HL-60 (cell line): ENCODE measurements around the gene DAB2IP.

Experiments
- GABPA ChIP-seq: IDR thresholded peaks from 2 replicates; pipeline ENCODE4 v1.6.1; 2012; ENCODE audit warnings: low read depth
- SPI1 ChIP-seq: IDR thresholded peaks from 2 replicates; pipeline ENCODE4 v1.6.1; 2012; ENCODE audit warnings: low read depth, mild to moderate bottlenecking, borderline replicate concordance
- TF ChIP-seq, protein P1 (sequence below): IDR thresholded peaks from one replicate; pipeline ENCODE4 v1.5.1; 2011; ENCODE audit warnings: low read length, control low read depth, inconsistent platforms; ENCODE audit not compliant: insufficient read depth
- TF ChIP-seq, protein P2 (sequence below): IDR thresholded peaks from 2 replicates; pipeline ENCODE4 v1.6.1; 2012; ENCODE audit warnings: low read depth; ENCODE audit not compliant: insufficient replicate concordance

DNA sequence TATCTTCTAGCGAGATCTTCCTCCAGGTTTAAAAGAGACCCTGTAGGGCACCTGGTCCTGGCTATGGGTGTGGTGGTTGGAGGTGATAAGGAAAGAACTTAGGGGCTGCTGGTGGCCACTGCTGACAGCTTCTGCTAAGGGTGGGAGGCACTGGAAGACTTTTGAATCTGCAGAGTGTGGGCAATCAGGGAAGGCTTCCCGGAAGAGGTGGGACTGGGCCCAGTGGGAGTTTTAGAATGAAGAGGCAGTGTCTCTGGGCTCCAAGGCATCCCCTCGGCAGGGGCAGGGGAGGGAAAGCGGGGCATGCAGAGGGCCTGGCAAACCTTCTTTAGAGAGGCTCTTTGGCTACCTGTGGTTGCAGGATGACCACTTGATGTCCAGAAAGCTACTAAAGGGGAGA, 23.0 kb upstream of the DAB2IP start:
- TF ChIP-seq, protein P1, sequence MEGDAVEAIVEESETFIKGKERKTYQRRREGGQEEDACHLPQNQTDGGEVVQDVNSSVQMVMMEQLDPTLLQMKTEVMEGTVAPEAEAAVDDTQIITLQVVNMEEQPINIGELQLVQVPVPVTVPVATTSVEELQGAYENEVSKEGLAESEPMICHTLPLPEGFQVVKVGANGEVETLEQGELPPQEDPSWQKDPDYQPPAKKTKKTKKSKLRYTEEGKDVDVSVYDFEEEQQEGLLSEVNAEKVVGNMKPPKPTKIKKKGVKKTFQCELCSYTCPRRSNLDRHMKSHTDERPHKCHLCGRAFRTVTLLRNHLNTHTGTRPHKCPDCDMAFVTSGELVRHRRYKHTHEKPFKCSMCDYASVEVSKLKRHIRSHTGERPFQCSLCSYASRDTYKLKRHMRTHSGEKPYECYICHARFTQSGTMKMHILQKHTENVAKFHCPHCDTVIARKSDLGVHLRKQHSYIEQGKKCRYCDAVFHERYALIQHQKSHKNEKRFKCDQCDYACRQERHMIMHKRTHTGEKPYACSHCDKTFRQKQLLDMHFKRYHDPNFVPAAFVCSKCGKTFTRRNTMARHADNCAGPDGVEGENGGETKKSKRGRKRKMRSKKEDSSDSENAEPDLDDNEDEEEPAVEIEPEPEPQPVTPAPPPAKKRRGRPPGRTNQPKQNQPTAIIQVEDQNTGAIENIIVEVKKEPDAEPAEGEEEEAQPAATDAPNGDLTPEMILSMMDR: no peak
- no peak for TF ChIP-seq GABPA
- TF ChIP-seq, protein P2, sequence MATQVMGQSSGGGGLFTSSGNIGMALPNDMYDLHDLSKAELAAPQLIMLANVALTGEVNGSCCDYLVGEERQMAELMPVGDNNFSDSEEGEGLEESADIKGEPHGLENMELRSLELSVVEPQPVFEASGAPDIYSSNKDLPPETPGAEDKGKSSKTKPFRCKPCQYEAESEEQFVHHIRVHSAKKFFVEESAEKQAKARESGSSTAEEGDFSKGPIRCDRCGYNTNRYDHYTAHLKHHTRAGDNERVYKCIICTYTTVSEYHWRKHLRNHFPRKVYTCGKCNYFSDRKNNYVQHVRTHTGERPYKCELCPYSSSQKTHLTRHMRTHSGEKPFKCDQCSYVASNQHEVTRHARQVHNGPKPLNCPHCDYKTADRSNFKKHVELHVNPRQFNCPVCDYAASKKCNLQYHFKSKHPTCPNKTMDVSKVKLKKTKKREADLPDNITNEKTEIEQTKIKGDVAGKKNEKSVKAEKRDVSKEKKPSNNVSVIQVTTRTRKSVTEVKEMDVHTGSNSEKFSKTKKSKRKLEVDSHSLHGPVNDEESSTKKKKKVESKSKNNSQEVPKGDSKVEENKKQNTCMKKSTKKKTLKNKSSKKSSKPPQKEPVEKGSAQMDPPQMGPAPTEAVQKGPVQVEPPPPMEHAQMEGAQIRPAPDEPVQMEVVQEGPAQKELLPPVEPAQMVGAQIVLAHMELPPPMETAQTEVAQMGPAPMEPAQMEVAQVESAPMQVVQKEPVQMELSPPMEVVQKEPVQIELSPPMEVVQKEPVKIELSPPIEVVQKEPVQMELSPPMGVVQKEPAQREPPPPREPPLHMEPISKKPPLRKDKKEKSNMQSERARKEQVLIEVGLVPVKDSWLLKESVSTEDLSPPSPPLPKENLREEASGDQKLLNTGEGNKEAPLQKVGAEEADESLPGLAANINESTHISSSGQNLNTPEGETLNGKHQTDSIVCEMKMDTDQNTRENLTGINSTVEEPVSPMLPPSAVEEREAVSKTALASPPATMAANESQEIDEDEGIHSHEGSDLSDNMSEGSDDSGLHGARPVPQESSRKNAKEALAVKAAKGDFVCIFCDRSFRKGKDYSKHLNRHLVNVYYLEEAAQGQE: no peak
- TF ChIP-seq SPI1: no peak
